Calu3 (cell line): Measurements from ENCODE around the gene CATSPER3. TPM values are rescaled to one million over a fixed set of nuclear protein-coding genes. Genes with fewer than 3 reads are reported as not detected.

Experiments
- BruUV-seq: library from RNA; stranded (reverse); fragments of 400-500 nt; replicated peaks from 2 replicates; lab custom pipeline; 2021; lab: Mats Ljungman, UMichigan
- CTCF ChIA-PET: fragments of 300-600 bp; sonication (Branson Sonifier 250); formaldehyde crosslinking; loops from one replicate; lab custom pipeline; 2022; ENCODE audit warnings: antibody characterized with exemption; lab: Charles Lee
- DNase-seq: peaks from one replicate; pipeline ENCODE4 v3.0.0; 2022
- H3K27ac Mint-ChIP-seq: one replicate; pipeline ENCODE4 v1.8.0; 2022; ENCODE audit warnings: mixed read lengths; ENCODE audit not compliant: unreplicated experiment
- H3K27me3 Mint-ChIP-seq: one replicate; pipeline ENCODE4 v1.8.0; 2022; ENCODE audit warnings: mixed read lengths; ENCODE audit not compliant: unreplicated experiment
- H3K36me3 Mint-ChIP-seq: one replicate; pipeline ENCODE4 v1.8.0; 2022; ENCODE audit warnings: mild to moderate bottlenecking, moderate library complexity, mixed read lengths; ENCODE audit not compliant: insufficient read depth, unreplicated experiment
- H3K4me1 Mint-ChIP-seq: one replicate; pipeline ENCODE4 v1.8.0; 2022; ENCODE audit warnings: mild to moderate bottlenecking, low read depth, mixed read lengths; ENCODE audit not compliant: unreplicated experiment
- H3K4me3 Mint-ChIP-seq: one replicate; pipeline ENCODE4 v1.8.0; 2022; ENCODE audit warnings: mild to moderate bottlenecking, low read depth, moderate library complexity, mixed read lengths; ENCODE audit not compliant: unreplicated experiment
- H3K9me3 Mint-ChIP-seq: one replicate; pipeline ENCODE4 v1.8.0; 2022; ENCODE audit warnings: low read depth, mixed read lengths; ENCODE audit not compliant: unreplicated experiment
- intact Hi-C: fragments of 100-400 bp; cut with micrococcal nuclease; formaldehyde crosslinking; loops from one replicate; pipeline ENCODE4 v1.10.0; 2022; ENCODE audit not compliant: unreplicated experiment
- total RNA-seq: library from RNA; stranded (reverse); gene quantifications from 2 replicates; pipeline ENCODE4 v1.2.3, GENCODE V29; 2022
- TF ChIP-seq, protein P1 (sequence below): fragments of 200-600 bp; IDR thresholded peaks from one replicate; pipeline ENCODE4 v1.8.0; 2022; ENCODE audit warnings: antibody characterized with exemption; ENCODE audit not compliant: unreplicated experiment

CATSPER3 gene
- total RNA-seq, 1 experiment from 2014 or later, result 1.5 TPM

DNA sequence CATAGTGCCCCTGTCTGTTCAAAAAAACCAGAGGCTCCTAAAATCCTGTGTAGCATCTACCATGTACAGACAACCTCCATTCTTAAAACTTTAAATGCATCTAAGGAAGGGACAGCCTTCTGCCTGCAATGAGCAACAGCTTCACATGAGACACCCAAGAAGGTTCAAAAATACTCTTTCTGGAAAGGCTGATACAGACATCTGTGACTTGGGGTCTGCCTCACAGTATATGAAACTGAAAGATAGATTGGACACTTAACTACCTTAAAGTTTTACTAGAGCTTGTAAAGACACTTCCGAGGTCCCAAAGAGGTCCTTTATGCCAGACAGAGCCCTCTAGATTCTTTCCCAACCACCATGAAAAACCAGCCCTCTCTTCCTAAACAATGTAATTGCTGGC, 28.2 kb upstream of the CATSPER3 start:
- Mint-ChIP-seq H3K4me3 (no peak overlapping the region), H3K4me1 (no peaks in the 10 kb centered on the region), H3K9me3 (no peaks in the 10 kb centered on the region), H3K36me3 (peaks cover 5% of the 10 kb centered on the region), H3K27me3 (no peaks in the 10 kb centered on the region), H3K27ac (no peak overlapping the region)
- intact Hi-C loops, result no loop called here
- no TSS peak for BruUV-seq
- TF ChIP-seq, protein P1, sequence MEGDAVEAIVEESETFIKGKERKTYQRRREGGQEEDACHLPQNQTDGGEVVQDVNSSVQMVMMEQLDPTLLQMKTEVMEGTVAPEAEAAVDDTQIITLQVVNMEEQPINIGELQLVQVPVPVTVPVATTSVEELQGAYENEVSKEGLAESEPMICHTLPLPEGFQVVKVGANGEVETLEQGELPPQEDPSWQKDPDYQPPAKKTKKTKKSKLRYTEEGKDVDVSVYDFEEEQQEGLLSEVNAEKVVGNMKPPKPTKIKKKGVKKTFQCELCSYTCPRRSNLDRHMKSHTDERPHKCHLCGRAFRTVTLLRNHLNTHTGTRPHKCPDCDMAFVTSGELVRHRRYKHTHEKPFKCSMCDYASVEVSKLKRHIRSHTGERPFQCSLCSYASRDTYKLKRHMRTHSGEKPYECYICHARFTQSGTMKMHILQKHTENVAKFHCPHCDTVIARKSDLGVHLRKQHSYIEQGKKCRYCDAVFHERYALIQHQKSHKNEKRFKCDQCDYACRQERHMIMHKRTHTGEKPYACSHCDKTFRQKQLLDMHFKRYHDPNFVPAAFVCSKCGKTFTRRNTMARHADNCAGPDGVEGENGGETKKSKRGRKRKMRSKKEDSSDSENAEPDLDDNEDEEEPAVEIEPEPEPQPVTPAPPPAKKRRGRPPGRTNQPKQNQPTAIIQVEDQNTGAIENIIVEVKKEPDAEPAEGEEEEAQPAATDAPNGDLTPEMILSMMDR, result no peak
- CTCF ChIA-PET, result interaction anchor here (2.0 kb wide), 1 partner anchor 9 kb away, joined by 6 read pairs; no protein-coding TSS in a partner anchor
- no peak for DNase-seq

DNA sequence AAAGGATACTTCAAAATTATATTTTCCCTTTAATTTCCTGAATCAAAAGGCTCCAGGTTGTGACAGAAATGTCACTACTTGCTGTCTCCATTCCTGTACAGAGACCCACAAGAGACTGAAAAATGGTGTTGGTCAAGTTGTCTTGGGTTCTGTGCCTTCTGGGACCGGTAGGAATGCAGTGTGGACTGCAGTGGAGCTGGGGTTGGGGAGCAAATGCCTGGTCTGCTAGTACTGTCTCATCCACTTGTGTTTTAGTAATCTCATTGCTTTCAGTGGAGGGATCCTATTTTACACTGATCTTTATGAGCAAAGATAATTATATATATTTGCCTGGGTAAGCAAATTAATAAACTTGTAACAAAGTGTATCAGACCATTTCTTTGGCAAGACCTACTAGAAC, 24.2 kb upstream of the CATSPER3 start:
- CTCF ChIA-PET, result no interaction called here
- TF ChIP-seq, protein P1, result no peak
- no peak overlapping the region for H3K27ac Mint-ChIP-seq
- DNase-seq, result no peak
- H3K27me3 Mint-ChIP-seq, result no peaks in the 10 kb centered on the region
- H3K4me3 Mint-ChIP-seq, result no peak overlapping the region
- intact Hi-C loops, result no loop called here
- peaks cover 5% of the 10 kb centered on the region for H3K36me3 Mint-ChIP-seq
- BruUV-seq, result no TSS peak
- H3K9me3 Mint-ChIP-seq, result no peaks in the 10 kb centered on the region
- no peaks in the 10 kb centered on the region for H3K4me1 Mint-ChIP-seq

DNA sequence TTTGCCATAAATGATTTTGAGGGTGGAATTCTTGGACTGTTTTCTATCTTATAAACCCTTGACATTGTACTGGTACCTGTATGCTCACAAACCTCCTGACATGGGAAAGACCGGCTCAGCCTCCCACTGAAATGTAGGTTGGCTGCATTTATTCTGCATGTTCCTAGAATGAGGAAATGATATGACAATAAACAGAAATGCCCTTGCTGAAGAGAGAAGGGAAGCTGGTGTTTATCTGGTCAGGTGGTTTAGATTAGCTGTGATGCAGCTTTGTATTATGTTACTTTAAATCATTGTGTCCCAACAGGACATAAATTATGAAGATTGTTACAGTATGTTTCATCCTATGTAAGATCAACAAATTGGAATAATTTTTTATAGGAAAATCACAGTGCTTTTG, 23.1 kb upstream of the CATSPER3 start:
- H3K4me1 Mint-ChIP-seq, result no peaks in the 10 kb centered on the region
- no peak overlapping the region for H3K27ac Mint-ChIP-seq
- intact Hi-C loops, result no loop called here
- no peaks in the 10 kb centered on the region for H3K27me3 Mint-ChIP-seq
- BruUV-seq, result no TSS peak
- TF ChIP-seq, protein P1, result no peak
- H3K4me3 Mint-ChIP-seq, result no peak overlapping the region
- H3K36me3 Mint-ChIP-seq, result peaks cover 5% of the 10 kb centered on the region
- no peaks in the 10 kb centered on the region for H3K9me3 Mint-ChIP-seq
- CTCF ChIA-PET, result no interaction called here
- no peak for DNase-seq

DNA sequence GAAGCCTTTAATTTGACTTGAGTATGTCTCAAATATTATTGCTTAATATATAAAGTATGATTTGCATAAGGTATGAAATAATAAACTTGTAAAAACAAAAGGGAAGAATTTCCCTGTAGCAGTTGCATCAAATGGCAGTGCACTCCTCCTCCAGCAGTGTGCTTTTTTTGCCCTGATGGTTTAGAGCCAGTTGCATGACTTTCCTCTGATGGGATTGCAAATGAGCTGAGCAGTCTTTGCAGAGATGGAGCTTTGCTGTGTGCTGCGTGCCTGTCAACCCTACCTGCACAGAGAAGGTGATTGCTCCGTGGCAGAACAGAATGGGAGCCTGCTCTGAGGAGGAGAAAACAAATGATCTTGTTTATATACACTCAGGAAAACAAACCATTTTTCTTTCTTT, 22.7 kb upstream of the CATSPER3 start:
- BruUV-seq, result no TSS peak
- no peak overlapping the region for H3K4me3 Mint-ChIP-seq
- intact Hi-C loops, result no loop called here
- H3K27ac Mint-ChIP-seq, result no peak overlapping the region
- H3K27me3 Mint-ChIP-seq, result no peaks in the 10 kb centered on the region
- TF ChIP-seq, protein P1, result no peak
- H3K4me1 Mint-ChIP-seq, result no peaks in the 10 kb centered on the region
- H3K36me3 Mint-ChIP-seq, result peaks cover under 1% of the 10 kb centered on the region
- H3K9me3 Mint-ChIP-seq, result no peaks in the 10 kb centered on the region
- CTCF ChIA-PET, result no interaction called here
- no peak for DNase-seq
